Parathyroid adenoma (tissue), 2 donors: Measurements from ENCODE around the gene TEX19.
A peak's percentile ranks its signal among the peaks of the same experiment; 100 is the strongest.

ENCODE experiments used
- H2AFZ ChIP-seq: fragments of 300-600 bp; sonication (generic); one replicate; pipeline ENCODE4 v1.7.0; 2017; ENCODE audit warnings: antibody characterized with exemption, mild to moderate bottlenecking
- H3K27ac ChIP-seq: fragments of 300-600 bp; sonication (generic); one replicate; pipeline ENCODE4 v1.7.0; 2017
- H3K27me3 ChIP-seq: fragments of 300-600 bp; sonication (generic); one replicate; pipeline ENCODE4 v1.7.0; 2017; ENCODE audit warnings: low read length; ENCODE audit not compliant: control insufficient read depth, insufficient read depth
- H3K36me3 ChIP-seq: fragments of 300-600 bp; sonication (generic); one replicate; pipeline ENCODE4 v1.7.0; 2017; ENCODE audit warnings: low read length; ENCODE audit not compliant: control insufficient read depth, insufficient read depth
- H3K4me1 ChIP-seq: fragments of 300-600 bp; sonication (generic); one replicate; pipeline ENCODE4 v1.7.0; 2017; ENCODE audit warnings: control low read depth
- H3K4me2 ChIP-seq: fragments of 300-600 bp; sonication (generic); one replicate; pipeline ENCODE4 v1.7.0; 2017; ENCODE audit warnings: low read length
- H3K4me3 ChIP-seq: fragments of 300-600 bp; sonication (generic); one replicate; pipeline ENCODE4 v1.7.0; 2017; ENCODE audit warnings: low read depth, low read length
- H3K79me2 ChIP-seq: fragments of 300-600 bp; sonication (generic); one replicate; pipeline ENCODE4 v1.7.0; 2017; ENCODE audit warnings: control low read depth
- H3K9ac ChIP-seq: fragments of 300-600 bp; sonication (generic); one replicate; pipeline ENCODE4 v1.7.0; 2017; ENCODE audit warnings: mild to moderate bottlenecking
- H3K9me3 ChIP-seq: fragments of 300-600 bp; sonication (generic); one replicate; pipeline ENCODE4 v1.7.0; 2017; ENCODE audit warnings: low read length; ENCODE audit not compliant: control insufficient read depth
- TF ChIP-seq, protein P1 (sequence below): fragments of 300-600 bp; sonication (generic); IDR thresholded peaks from one replicate; pipeline ENCODE4 v1.7.0; 2017; ENCODE audit warnings: antibody characterized with exemption, mild to moderate bottlenecking
- donor health status: primary hyperparathyroidism.

The TEX19 gene

DNA sequence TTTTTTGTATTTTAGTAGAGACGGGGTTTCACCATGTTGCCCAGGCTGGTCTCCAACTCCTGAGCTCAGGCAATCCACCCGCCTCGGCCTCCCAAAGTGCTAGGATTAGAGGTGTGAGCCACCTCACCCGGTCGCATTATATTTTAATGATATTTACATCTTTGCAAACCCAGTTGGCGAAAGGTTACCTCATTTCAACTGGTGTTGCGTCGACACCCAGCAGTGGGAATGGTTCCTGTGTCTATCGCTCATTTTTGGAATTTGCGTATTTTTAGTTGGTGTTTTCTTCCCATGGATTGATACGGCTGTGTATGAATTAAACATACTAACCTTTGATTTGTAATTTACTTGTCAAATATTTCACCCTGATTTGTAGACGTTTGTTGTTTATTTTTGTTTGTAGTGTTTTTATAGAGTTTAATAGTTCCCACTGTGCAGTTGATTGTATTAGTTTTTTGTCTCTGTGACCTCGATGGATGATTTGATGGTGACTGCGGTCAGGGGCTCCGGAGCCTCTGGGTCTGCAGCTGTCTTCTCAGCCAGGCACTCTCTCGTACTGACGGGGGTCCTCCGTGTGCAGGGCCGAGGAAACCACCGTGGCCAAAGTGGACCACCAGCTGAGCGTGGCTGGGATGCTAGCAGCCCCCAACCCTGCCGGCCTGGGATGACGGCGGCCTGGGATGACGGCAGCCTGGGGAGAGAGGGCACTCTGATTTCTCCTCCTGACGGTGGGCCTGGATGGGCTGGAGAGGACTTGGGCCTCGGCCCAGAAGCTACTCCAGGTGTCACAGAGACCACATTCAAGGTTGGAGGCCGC lies 45.6 kb upstream of the TEX19 start:
- Histone ChIP-seq H2AFZ (no peak overlapping the region), H3K9ac (no peak overlapping the region), H3K4me2 (no peak overlapping the region), H3K9me3 (no peaks in the 10 kb centered on the region), H3K4me3 (no peak overlapping the region), H3K79me2 (no peaks in the 10 kb centered on the region), H3K4me1 (peaks cover 5% of the 10 kb centered on the region), H3K27ac (no peak overlapping the region), H3K36me3 (no peaks in the 10 kb centered on the region), H3K27me3 (peaks cover 4% of the 10 kb centered on the region)
- TF ChIP-seq, protein P1, sequence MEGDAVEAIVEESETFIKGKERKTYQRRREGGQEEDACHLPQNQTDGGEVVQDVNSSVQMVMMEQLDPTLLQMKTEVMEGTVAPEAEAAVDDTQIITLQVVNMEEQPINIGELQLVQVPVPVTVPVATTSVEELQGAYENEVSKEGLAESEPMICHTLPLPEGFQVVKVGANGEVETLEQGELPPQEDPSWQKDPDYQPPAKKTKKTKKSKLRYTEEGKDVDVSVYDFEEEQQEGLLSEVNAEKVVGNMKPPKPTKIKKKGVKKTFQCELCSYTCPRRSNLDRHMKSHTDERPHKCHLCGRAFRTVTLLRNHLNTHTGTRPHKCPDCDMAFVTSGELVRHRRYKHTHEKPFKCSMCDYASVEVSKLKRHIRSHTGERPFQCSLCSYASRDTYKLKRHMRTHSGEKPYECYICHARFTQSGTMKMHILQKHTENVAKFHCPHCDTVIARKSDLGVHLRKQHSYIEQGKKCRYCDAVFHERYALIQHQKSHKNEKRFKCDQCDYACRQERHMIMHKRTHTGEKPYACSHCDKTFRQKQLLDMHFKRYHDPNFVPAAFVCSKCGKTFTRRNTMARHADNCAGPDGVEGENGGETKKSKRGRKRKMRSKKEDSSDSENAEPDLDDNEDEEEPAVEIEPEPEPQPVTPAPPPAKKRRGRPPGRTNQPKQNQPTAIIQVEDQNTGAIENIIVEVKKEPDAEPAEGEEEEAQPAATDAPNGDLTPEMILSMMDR, result no peak

GRCh38 chr17:82314012-82314726 lies 44.9 kb upstream of the TEX19 start:
- no peak overlapping the region for H3K4me3 ChIP-seq
- H3K27ac ChIP-seq, result no peak overlapping the region
- H3K9ac ChIP-seq, result no peak overlapping the region
- H3K27me3 ChIP-seq, result peaks cover 4% of the 10 kb centered on the region
- no peaks in the 10 kb centered on the region for H3K79me2 ChIP-seq
- peaks cover 5% of the 10 kb centered on the region for H3K4me1 ChIP-seq
- H3K4me2 ChIP-seq, result no peak overlapping the region
- no peak overlapping the region for H2AFZ ChIP-seq
- H3K36me3 ChIP-seq, result no peaks in the 10 kb centered on the region
- TF ChIP-seq, protein P1, result no peak
- H3K9me3 ChIP-seq, result no peaks in the 10 kb centered on the region

- H3K27ac ChIP-seq, result no peak overlapping the region
- H3K9ac ChIP-seq, result no peak overlapping the region
- H3K9me3 ChIP-seq, result no peaks in the 10 kb centered on the region
- TF ChIP-seq, protein P1, result no peak
- H3K79me2 ChIP-seq, result no peaks in the 10 kb centered on the region
- H3K27me3 ChIP-seq, result peaks cover 4% of the 10 kb centered on the region
- H3K36me3 ChIP-seq, result no peaks in the 10 kb centered on the region
- no peak overlapping the region for H3K4me2 ChIP-seq
- H3K4me3 ChIP-seq, result no peak overlapping the region
- H2AFZ ChIP-seq, result no peak overlapping the region
- H3K4me1 ChIP-seq, result peaks cover 5% of the 10 kb centered on the region
These were observed 44.1 kb upstream of the TEX19 start for GRCh38 chr17:82314727-82315605.

DNA sequence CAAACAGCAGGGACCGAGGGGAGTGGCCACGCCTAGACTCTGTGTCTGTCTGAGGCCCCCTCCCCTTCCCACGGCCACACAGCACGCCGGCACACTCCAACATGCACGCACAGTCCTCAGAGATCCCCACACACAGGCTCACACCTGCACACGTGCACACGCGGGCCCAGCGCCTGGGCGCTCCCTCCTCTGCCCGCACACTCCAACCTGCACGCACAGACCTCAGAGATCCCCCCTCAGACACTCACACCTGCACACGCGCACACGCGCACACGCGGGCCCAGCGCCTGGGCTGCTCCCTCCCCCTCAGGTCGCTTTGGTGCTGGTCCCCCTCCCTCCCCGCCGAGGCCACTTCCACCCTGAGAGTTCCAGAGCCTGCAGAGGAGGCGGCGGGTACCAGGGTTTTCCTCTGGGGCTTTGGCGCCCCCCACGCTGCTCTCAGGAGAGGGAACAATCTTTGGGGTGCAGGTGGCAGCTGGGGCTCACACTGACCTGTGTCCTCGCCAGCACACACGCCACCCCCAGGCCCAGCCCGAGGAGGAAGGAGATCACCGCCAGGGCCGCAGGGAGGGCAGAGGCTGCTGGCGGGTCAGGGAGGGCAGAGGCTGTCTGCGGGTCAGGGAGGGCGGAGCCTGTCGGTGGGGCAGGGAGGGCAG lies 43.2 kb upstream of the TEX19 start:
- no peak overlapping the region for H3K27ac ChIP-seq
- TF ChIP-seq, protein P1, result no peak
- H3K9me3 ChIP-seq, result no peaks in the 10 kb centered on the region
- no peaks in the 10 kb centered on the region for H3K79me2 ChIP-seq
- no peak overlapping the region for H3K4me3 ChIP-seq
- no peak overlapping the region for H3K9ac ChIP-seq
- peaks cover 5% of the 10 kb centered on the region for H3K4me1 ChIP-seq
- H3K36me3 ChIP-seq, result no peaks in the 10 kb centered on the region
- H2AFZ ChIP-seq, result peak overlapping the region; percentile 25
- no peak overlapping the region for H3K4me2 ChIP-seq
- peaks cover 4% of the 10 kb centered on the region for H3K27me3 ChIP-seq
